Measurements from ENCODE around the gene TYW1.
"Not testable (repeated sequence)": the region's sequence is repeated elsewhere in the genome, so short reads cannot be mapped to it uniquely, and the experiment has no call there.

Gene TYW1

DNA sequence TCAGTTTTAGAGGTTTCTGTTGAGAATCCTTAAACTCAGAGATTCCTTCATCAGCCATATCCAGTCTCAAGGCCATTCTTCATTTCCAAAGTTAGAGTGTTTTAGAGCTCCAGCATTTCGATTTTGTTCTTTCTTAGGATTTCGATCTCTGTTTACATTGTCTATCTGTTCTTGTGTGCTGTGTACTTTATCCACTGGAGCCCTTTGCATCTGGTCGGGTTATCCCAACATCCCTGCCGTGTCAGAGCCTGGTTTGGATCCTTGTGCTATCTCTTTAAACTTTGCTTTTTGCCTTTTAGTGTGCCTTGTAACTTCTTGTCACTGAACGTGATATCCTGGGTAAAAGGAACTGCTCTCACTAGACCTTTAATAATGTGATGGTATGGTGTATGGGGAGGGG lies 131.6 kb downstream of the TYW1 start:
- H3K9ac ChIP-seq; H3K79me2 ChIP-seq (ENCODE audit: insufficient read depth, low read depth); H4K20me1 ChIP-seq (ENCODE audit: insufficient read depth); H3K4me2 ChIP-seq; H3K27me3 ChIP-seq (ENCODE audit: insufficient read depth, low read depth); H2AFZ ChIP-seq (ENCODE audit: low read depth); H3K36me3 ChIP-seq (ENCODE audit: insufficient read depth); H3K27ac ChIP-seq; H3K4me3 ChIP-seq (IDR thresholded peaks at IDR 0.05; ENCODE audit: insufficient read depth, low read depth, low read length): not testable (repeated sequence)
- H3K4me1 ChIP-seq (ENCODE audit: low read depth, poor library complexity, severe bottlenecking), result peaks cover 17% of the 10 kb centered on the region

DNA sequence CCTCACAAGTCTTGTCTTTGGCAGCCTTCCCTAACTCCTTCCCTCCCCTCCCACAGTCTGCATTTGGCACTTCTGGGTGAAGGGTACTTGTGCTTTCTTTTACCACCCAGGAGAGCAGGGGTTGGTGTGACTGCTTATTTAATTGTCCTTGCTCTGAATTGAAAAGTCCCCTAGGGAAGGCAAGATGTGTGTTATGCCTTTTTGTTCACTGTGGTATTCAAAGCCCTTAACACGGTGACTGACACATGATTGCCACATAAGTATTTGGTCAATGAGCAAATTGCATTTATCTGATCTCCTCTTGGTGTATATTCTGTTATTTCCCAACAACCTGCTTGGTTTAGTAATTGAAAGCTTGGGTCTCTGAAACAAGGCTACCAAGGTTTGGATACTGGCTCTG lies 134.1 kb downstream of the TYW1 start:
- H4K20me1 ChIP-seq (ENCODE audit: insufficient read depth); H3K27me3 ChIP-seq (ENCODE audit: insufficient read depth, low read depth); H2AFZ ChIP-seq (ENCODE audit: low read depth); H3K79me2 ChIP-seq (ENCODE audit: insufficient read depth, low read depth); H3K36me3 ChIP-seq (ENCODE audit: insufficient read depth); H3K4me2 ChIP-seq; H3K27ac ChIP-seq; H3K4me3 ChIP-seq (IDR thresholded peaks at IDR 0.05; ENCODE audit: insufficient read depth, low read depth, low read length); H3K9ac ChIP-seq: not testable (repeated sequence)
- peaks cover 17% of the 10 kb centered on the region for H3K4me1 ChIP-seq (ENCODE audit: low read depth, poor library complexity, severe bottlenecking)

DNA sequence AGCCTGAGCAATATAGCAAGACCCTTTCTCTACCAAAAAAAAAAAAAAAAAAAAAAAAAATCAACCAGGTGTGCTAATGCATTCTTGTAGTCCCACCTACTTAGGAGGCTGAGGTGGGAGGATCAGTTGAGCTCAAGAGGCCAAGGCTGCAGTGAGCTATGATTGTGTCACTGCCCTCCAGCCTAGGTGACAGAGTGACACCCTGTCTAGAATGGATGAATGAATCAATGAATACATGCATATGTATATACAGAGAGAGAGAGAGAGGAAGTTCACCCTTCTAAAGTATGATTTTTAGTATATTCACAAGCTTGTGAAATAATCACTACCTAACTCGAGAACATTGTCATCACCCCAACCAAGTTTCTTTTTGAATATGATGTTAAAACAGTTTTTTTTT lies 138.3 kb downstream of the TYW1 start:
- H2AFZ ChIP-seq (ENCODE audit: low read depth); H4K20me1 ChIP-seq (ENCODE audit: insufficient read depth); H3K9ac ChIP-seq; H3K4me2 ChIP-seq; H3K27ac ChIP-seq; H3K36me3 ChIP-seq (ENCODE audit: insufficient read depth); H3K4me1 ChIP-seq (ENCODE audit: low read depth, poor library complexity, severe bottlenecking); H3K27me3 ChIP-seq (ENCODE audit: insufficient read depth, low read depth); H3K79me2 ChIP-seq (ENCODE audit: insufficient read depth, low read depth); H3K4me3 ChIP-seq (IDR thresholded peaks at IDR 0.05; ENCODE audit: insufficient read depth, low read depth, low read length): not testable (repeated sequence)

DNA sequence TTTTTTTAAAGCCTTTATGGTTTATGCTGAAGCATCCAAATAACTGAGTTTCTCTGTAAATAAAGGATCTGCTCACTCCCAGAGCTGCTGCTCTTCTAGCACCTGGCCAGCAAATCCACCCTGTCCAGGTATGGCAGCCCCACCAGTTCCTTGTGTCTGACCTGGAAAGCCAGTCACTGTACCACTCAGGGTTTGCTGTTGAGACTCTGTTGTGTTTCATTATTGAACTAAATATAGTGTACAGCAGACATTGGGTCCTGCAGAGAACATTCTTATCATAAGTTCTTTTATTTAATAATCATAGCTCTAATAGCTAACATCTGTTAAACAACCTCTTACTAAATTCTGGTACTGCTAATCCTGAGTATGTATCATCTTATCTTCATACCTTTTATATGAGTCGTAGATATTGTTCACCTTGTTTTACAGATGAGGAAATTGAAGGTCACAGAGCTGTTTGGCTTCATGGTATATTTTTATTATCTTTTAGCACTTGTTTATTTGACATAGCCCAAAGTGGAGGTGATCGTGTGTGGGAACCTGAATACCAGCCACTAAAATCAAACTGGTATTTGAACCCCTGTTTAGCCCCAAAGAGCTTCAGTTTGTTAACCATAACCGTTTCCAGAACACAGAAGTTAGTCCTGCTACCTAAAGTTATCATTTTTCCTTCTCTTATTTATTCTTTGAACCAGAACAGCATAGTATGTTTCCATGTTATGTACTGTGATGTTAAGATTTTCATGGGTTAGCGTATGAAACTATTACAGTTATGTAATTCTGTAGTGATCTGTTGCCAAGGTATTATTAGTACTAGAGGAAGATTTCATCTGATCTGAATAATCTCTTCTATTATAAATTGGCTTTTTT lies 139.2 kb downstream of the TYW1 start:
- H3K9ac ChIP-seq; H3K27ac ChIP-seq; H3K36me3 ChIP-seq (ENCODE audit: insufficient read depth); H3K27me3 ChIP-seq (ENCODE audit: insufficient read depth, low read depth); H3K79me2 ChIP-seq (ENCODE audit: insufficient read depth, low read depth); H3K4me3 ChIP-seq (IDR thresholded peaks at IDR 0.05; ENCODE audit: insufficient read depth, low read depth, low read length); H3K4me1 ChIP-seq (ENCODE audit: low read depth, poor library complexity, severe bottlenecking); H2AFZ ChIP-seq (ENCODE audit: low read depth); H4K20me1 ChIP-seq (ENCODE audit: insufficient read depth); H3K4me2 ChIP-seq: not testable (repeated sequence)

DNA sequence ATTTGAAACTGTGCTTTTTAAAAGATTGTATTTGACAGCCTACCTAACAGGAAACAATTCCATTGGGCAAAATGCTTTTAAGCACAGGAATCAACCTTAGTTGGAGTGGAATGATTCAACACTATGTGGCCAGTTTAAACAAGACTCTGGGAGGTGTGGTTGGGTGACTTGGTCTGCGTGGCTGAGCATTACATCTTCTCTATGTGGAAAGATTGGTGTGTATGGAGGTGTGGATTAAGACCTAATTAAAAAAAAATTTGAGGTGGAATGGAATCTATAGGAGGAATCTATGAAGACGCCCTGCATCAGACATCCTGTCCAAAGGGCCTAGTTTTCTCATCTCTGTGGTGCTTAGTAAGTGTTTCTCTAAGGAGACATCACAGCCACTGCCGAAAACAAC lies 140.9 kb downstream of the TYW1 start:
- H2AFZ ChIP-seq (ENCODE audit: low read depth); H3K27ac ChIP-seq; H3K4me2 ChIP-seq; H3K27me3 ChIP-seq (ENCODE audit: insufficient read depth, low read depth); H3K9ac ChIP-seq; H3K4me3 ChIP-seq (IDR thresholded peaks at IDR 0.05; ENCODE audit: insufficient read depth, low read depth, low read length); H3K36me3 ChIP-seq (ENCODE audit: insufficient read depth); H4K20me1 ChIP-seq (ENCODE audit: insufficient read depth); H3K4me1 ChIP-seq (ENCODE audit: low read depth, poor library complexity, severe bottlenecking); H3K79me2 ChIP-seq (ENCODE audit: insufficient read depth, low read depth): not testable (repeated sequence)

DNA sequence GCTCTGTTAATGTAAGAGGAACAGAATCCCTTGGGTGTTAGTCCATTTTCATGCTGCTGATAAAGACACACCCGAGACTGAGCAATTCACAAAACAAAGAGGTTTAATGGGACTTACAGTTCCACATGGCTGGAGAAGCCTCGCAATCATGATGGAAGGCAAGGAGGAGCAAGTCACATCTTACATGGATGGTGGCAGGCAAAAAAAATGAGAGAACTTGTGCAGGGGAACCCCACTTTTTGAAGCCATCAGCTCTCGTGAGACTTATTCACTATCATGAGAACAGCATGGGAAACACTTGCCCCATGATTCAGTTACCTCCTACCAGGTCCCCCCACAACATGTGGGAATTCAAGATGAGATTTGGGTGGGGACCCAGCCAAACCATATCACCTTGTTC lies 143.2 kb downstream of the TYW1 start:
- H3K4me3 ChIP-seq (IDR thresholded peaks at IDR 0.05; ENCODE audit: insufficient read depth, low read depth, low read length); H3K4me2 ChIP-seq; H4K20me1 ChIP-seq (ENCODE audit: insufficient read depth); H3K27me3 ChIP-seq (ENCODE audit: insufficient read depth, low read depth); H3K36me3 ChIP-seq (ENCODE audit: insufficient read depth); H3K9ac ChIP-seq; H3K79me2 ChIP-seq (ENCODE audit: insufficient read depth, low read depth); H3K27ac ChIP-seq; H3K4me1 ChIP-seq (ENCODE audit: low read depth, poor library complexity, severe bottlenecking); H2AFZ ChIP-seq (ENCODE audit: low read depth): not testable (repeated sequence)

DNA sequence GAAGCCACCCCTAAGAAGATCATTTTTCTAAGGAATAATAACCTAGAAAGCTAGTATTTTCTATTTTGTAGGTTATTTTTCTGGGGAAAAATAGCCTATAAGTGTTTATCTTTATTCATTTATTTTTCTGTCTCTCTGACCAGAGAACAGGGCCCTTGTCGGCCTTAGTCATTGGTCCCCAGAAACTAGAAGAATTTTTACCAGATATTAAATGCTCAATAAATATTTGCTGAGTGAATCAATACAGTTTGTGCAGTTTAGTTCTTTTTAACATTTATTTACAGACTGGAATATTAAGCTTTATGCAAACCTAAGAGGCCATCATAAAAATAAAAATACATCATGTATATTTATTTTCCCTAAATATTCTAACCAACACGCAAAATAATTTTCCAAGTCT lies 144.4 kb downstream of the TYW1 start:
- H3K4me3 ChIP-seq (IDR thresholded peaks at IDR 0.05; ENCODE audit: insufficient read depth, low read depth, low read length); H3K4me1 ChIP-seq (ENCODE audit: low read depth, poor library complexity, severe bottlenecking); H3K9ac ChIP-seq; H3K4me2 ChIP-seq; H3K27me3 ChIP-seq (ENCODE audit: insufficient read depth, low read depth); H3K27ac ChIP-seq; H3K79me2 ChIP-seq (ENCODE audit: insufficient read depth, low read depth); H3K36me3 ChIP-seq (ENCODE audit: insufficient read depth); H4K20me1 ChIP-seq (ENCODE audit: insufficient read depth); H2AFZ ChIP-seq (ENCODE audit: low read depth): not testable (repeated sequence)

DNA sequence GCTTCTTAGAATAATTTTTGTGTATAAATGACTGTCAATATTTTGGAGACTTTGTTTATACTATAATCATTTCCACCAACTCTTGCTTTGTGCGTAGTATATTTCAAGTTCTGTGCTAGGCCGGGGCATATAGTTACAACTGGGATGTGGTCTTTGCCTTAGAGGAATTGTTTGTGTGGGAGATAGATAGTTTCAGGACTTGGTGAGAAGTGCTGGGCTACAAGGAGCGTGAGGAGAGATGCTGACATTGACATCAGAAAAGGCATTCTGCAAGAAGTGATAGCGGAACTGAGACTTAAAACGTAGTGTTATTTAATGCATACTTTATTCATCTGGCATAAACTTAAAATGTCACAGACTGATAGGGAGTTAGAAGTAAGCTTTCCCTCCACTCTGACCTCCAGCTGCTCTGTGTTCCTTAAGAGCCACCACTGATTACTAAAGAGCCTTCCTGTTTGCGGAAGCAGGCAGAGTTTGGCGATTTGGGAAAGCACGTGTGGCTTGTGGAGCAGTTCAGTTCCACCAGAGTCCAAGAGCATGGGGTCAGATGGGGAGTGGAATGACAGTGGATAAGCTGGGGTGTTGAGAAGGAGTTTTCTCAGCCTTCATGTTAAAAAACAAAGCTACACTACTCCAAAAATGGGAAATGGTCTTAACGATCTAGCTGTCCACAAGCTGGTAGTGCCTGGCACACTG lies 146.6 kb downstream of the TYW1 start:
- not testable (repeated sequence) for H3K9ac ChIP-seq; H3K27me3 ChIP-seq (ENCODE audit: insufficient read depth, low read depth); H3K4me3 ChIP-seq (IDR thresholded peaks at IDR 0.05; ENCODE audit: insufficient read depth, low read depth, low read length); H4K20me1 ChIP-seq (ENCODE audit: insufficient read depth); H3K4me1 ChIP-seq (ENCODE audit: low read depth, poor library complexity, severe bottlenecking); H3K36me3 ChIP-seq (ENCODE audit: insufficient read depth); H3K79me2 ChIP-seq (ENCODE audit: insufficient read depth, low read depth); H3K27ac ChIP-seq; H2AFZ ChIP-seq (ENCODE audit: low read depth); H3K4me2 ChIP-seq

DNA sequence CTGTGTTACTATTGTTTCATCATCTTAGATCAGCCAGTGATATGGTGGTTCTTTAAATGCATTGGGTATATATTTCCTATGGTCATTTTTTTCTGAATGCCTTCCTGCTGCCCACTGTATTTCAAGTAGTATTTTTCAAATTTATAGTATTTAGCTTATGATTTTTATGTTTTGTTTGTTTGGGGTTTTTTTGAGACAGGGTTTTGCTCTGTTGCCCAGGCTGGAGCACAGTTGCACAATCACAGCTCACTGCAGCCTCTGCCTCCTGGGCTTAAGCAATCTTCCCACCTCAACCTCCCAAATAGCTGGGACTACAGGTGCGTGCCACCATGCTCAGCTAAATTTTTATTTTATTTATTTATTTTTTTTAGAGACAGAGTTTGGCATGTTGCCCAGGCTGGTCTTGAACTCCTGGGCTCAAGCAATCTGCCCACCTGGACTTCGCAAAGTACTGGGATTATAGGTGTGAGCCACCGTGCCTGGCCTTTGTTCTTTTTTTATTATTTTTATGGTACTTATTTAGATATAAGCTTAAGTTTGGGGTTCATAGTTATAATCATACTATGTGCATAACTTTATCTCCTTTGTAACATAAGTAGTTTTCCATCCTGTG lies 149.1 kb downstream of the TYW1 start:
- H3K4me2 ChIP-seq; H4K20me1 ChIP-seq (ENCODE audit: insufficient read depth); H3K27ac ChIP-seq; H2AFZ ChIP-seq (ENCODE audit: low read depth); H3K4me1 ChIP-seq (ENCODE audit: low read depth, poor library complexity, severe bottlenecking); H3K9ac ChIP-seq; H3K79me2 ChIP-seq (ENCODE audit: insufficient read depth, low read depth); H3K27me3 ChIP-seq (ENCODE audit: insufficient read depth, low read depth); H3K36me3 ChIP-seq (ENCODE audit: insufficient read depth); H3K4me3 ChIP-seq (IDR thresholded peaks at IDR 0.05; ENCODE audit: insufficient read depth, low read depth, low read length): not testable (repeated sequence)

DNA sequence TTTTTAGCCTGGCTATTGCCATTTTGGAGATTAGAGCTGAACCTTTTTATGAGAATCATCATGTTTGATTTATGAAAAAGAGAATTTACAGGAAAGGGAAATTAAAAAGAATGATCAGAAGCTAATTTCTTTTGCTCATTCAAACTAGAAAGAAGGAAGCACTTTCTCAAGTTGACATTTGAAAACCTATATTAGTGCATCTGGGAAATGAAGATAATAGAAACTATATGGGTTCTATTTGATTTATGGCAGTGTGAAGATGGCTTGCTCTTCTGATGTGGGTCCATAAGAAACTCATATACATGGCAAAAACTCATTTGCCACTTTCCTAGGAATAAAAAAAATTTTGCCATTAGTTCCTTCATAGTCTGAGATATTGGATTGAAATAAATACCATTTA lies 152.5 kb downstream of the TYW1 start:
- H3K36me3 ChIP-seq (ENCODE audit: insufficient read depth); H3K79me2 ChIP-seq (ENCODE audit: insufficient read depth, low read depth); H2AFZ ChIP-seq (ENCODE audit: low read depth); H3K27me3 ChIP-seq (ENCODE audit: insufficient read depth, low read depth); H3K4me3 ChIP-seq (IDR thresholded peaks at IDR 0.05; ENCODE audit: insufficient read depth, low read depth, low read length); H3K9ac ChIP-seq; H3K4me2 ChIP-seq; H3K4me1 ChIP-seq (ENCODE audit: low read depth, poor library complexity, severe bottlenecking); H4K20me1 ChIP-seq (ENCODE audit: insufficient read depth); H3K27ac ChIP-seq: not testable (repeated sequence)
